Activated T-helper 2 cell treated with anti-CD3 and anti-CD28 coated beads, Interferon-gamma antibody, Interleukin-2, Interleukin-4, amounts not matched to agents 10 μg/mL and 5 μg/mL and 100 μg/mL, durations not matched to agents 14 hours and 24 hours and 36 hours (primary cell): ENCODE measurements around the gene PIGU. TPM values are rescaled to one million over a fixed set of nuclear protein-coding genes. Genes with fewer than 3 reads are reported as not detected.
"Not testable (repeated sequence)": the region's sequence is repeated elsewhere in the genome, so short reads cannot be mapped to it uniquely, and the experiment has no call there.

ENCODE experiments used
- DNase-seq: peaks from one replicate; pipeline ENCODE4 v3.0.0; 2021; ENCODE audit warnings: low spot score
- H3K27ac Mint-ChIP-seq: one replicate; pipeline ENCODE4 v1.8.0; 2021; ENCODE audit warnings: mixed read lengths
- H3K27me3 Mint-ChIP-seq: one replicate; pipeline ENCODE4 v1.8.0; 2021; ENCODE audit warnings: low read depth, mixed read lengths
- H3K36me3 Mint-ChIP-seq: one replicate; pipeline ENCODE4 v1.8.0; 2021; ENCODE audit warnings: low read depth, mixed read lengths
- H3K4me1 Mint-ChIP-seq: one replicate; pipeline ENCODE4 v1.8.0; 2021; ENCODE audit warnings: low read depth, mixed read lengths
- H3K4me3 Mint-ChIP-seq: one replicate; pipeline ENCODE4 v1.8.0; 2021; ENCODE audit warnings: low read depth, mild to moderate bottlenecking, moderate library complexity, mixed read lengths
- H3K9me3 Mint-ChIP-seq: one replicate; pipeline ENCODE4 v1.8.0; 2021; ENCODE audit warnings: mixed read lengths
- intact Hi-C: fragments of 100-400 bp; cut with micrococcal nuclease; formaldehyde crosslinking; loops from one replicate; pipeline ENCODE4 v1.15.1; 2023
- total RNA-seq: library from RNA; stranded (reverse); gene quantifications from 2 replicates; pipeline ENCODE4 v1.2.3, GENCODE V29; 2022

The PIGU gene, protein sequence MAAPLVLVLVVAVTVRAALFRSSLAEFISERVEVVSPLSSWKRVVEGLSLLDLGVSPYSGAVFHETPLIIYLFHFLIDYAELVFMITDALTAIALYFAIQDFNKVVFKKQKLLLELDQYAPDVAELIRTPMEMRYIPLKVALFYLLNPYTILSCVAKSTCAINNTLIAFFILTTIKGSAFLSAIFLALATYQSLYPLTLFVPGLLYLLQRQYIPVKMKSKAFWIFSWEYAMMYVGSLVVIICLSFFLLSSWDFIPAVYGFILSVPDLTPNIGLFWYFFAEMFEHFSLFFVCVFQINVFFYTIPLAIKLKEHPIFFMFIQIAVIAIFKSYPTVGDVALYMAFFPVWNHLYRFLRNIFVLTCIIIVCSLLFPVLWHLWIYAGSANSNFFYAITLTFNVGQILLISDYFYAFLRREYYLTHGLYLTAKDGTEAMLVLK
- 24.9 and 25.7 TPM in 2 replicates for total RNA-seq

DNA sequence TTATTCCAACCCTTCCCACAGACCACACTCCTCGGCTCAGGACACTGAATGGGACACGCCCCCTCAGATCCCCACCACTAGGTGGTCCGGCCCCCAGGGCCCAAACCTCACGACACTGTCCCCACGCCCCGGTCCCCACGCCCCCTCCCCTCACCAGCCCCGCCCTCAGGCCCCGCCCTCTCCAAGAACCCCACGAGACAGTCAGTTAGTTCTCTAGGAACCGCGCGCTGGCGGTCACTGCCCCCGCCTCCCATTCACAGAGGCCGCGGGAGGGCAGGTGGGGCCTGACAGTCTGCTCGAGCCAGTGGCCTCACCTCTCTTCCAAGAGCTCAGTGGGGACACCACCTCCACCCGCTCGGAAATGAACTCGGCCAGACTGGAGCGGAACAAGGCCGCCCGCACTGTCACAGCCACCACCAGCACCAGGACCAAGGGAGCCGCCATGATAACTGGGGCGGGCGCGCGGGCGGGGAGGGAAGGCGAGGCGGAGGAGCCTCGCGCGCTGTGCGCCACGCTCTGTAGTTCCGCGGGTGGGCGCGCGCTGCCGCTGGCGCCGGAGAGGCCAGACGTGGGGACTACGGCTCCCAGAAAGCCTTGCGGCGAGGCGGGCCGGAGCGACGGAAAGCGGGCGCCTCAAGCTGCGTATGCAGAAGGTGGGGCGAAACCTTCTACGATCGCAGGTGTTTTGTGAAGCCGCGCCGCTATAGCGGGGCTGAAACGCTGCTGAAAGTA lies at the start of gene PIGU:
Gene PIGU, minus strand, starts transcription at position 451 of the 732 bp plus-strand sequence. Its CDS starts 7 bp downstream, at position 444.
- peak within 1 kb of the TSS; percentile 96 for H3K27ac Mint-ChIP-seq
- no peaks in the 10 kb centered on the region for H3K9me3 Mint-ChIP-seq
- intact Hi-C loops: loop anchor here (1.0 to 10.0 kb wide), 5 partner anchors 32 to 365 kb away; partner anchors contain the start of genes DYNLRB1 and ITCH
- no peaks in the 10 kb centered on the region for H3K36me3 Mint-ChIP-seq
- peaks cover 17% of the 10 kb centered on the region for H3K4me1 Mint-ChIP-seq
- H3K27me3 Mint-ChIP-seq: no peaks in the 10 kb centered on the region
- peak within 1 kb of the TSS; percentile 93 for H3K4me3 Mint-ChIP-seq
- peak; percentile 96 for DNase-seq

DNA sequence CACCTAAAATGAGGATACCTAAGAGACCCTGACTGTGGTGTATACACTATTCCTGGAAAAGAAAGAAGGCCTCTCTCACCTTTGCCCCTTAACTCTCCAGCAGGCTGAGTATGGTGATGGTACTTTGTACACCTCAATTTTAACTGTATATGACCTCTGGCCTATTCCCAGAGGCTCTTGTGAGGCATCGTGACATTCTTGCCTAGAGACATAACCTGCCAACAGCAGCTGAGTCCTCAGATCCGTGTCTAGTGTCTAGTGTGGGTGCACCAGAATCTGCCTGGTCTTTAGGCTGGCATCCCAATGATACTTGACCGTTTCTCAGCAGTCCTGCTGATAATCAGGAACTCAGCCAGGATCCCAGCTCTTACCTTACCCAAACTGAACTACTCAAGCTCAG lies 47.3 kb upstream of the PIGU start:
- peaks cover 11% of the 10 kb centered on the region for H3K4me1 Mint-ChIP-seq
- H3K36me3 Mint-ChIP-seq: peaks cover 40% of the 10 kb centered on the region
- H3K9me3 Mint-ChIP-seq: no peaks in the 10 kb centered on the region
- intact Hi-C loops: no loop called here
- no peak overlapping the region for H3K4me3 Mint-ChIP-seq
- H3K27ac Mint-ChIP-seq: no peak overlapping the region
- DNase-seq: no peak
- H3K27me3 Mint-ChIP-seq: no peaks in the 10 kb centered on the region

DNA sequence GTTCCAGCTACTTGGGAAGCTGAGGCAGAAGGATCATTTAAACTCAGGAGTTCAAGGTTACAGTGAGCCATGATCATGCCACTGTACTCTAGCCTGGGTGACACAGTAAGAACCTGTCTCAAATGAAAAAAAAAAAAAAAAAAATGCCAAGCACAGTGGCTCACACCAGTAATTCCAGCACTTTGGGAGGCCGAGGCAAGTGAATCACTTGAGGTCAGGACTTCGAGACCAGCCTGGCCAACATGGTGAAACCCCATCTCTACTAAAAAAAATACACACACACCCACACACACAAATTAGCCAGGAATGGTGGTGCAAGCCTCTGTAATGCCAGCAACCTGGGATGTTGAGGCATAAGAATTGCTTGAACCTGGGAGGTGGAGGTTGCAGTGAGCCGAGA lies 45.7 kb upstream of the PIGU start:
- H3K27ac Mint-ChIP-seq, H3K9me3 Mint-ChIP-seq, H3K4me3 Mint-ChIP-seq, DNase-seq, H3K27me3 Mint-ChIP-seq, intact Hi-C loops: not testable (repeated sequence)
- Mint-ChIP-seq H3K36me3 (peaks cover 43% of the 10 kb centered on the region), H3K4me1 (peaks cover 15% of the 10 kb centered on the region)

DNA sequence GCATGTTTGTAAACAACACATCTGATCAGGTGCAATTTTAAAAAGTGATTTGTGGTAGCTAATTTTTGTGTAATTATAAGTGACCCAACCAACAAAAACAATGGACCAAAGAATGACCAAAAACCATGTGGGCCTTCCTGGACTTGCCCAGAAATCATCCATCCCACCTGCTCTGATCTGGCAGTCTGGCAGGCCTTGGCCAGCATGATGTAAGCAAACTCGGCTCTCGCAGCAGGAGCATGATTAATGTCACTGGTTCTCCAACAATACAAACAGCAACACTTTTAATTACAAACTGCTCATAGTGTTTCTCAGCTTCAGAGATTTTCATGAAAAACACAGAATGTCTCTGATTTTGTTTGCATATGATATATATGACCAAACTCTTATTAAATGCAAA lies 43.4 kb upstream of the PIGU start:
- no peaks in the 10 kb centered on the region for H3K9me3 Mint-ChIP-seq
- peaks cover 32% of the 10 kb centered on the region for H3K36me3 Mint-ChIP-seq
- H3K4me3 Mint-ChIP-seq: no peak overlapping the region
- H3K4me1 Mint-ChIP-seq: peaks cover 17% of the 10 kb centered on the region
- intact Hi-C loops: no loop called here
- no peak overlapping the region for H3K27ac Mint-ChIP-seq
- H3K27me3 Mint-ChIP-seq: no peaks in the 10 kb centered on the region
- no peak for DNase-seq

DNA sequence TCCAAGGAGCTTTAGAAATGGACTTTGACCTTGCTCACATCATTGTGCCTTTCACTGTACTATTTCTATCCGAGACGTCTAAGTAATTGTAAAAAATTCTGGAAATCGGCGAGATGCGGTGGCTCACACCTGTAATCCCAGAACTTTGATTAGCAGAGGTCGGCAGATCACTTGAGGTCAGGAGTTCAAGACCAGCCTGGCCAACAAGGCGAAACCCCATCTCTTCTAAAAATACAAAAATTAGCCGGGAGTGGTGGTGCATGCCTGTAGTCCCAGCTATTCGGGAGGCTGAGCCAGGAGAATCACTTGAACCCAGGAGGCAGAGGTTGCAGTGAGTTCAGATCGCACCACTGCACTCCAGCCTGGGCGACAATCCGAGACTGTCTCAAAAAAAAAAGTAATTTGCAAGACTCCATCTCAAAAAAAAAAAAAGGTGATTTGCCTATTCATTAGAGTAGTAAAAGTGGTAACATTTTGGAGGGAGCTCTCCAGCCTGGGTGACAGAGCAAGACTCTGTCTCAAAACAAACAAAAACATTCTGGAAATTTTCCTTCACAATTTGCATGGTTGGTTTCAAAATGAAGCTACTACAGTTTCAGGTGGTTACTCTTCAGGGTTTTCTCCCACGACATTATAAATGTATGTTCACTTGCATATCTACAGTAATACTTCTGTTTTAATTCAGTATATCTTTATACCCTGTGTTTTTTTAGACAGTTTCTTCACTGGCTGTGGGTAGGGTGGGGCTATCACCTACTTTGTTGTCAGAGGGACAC lies 42.5 kb upstream of the PIGU start:
- Mint-ChIP-seq H3K4me1 (peaks cover 17% of the 10 kb centered on the region), H3K36me3 (peaks cover 33% of the 10 kb centered on the region), H3K27ac (peak overlapping the region; percentile 46)
- not testable (repeated sequence) for DNase-seq, H3K9me3 Mint-ChIP-seq, H3K27me3 Mint-ChIP-seq, H3K4me3 Mint-ChIP-seq
- intact Hi-C loops: loop anchor here (1.0 kb wide), 1 partner anchor 28 kb away; no protein-coding TSS in a partner anchor

DNA sequence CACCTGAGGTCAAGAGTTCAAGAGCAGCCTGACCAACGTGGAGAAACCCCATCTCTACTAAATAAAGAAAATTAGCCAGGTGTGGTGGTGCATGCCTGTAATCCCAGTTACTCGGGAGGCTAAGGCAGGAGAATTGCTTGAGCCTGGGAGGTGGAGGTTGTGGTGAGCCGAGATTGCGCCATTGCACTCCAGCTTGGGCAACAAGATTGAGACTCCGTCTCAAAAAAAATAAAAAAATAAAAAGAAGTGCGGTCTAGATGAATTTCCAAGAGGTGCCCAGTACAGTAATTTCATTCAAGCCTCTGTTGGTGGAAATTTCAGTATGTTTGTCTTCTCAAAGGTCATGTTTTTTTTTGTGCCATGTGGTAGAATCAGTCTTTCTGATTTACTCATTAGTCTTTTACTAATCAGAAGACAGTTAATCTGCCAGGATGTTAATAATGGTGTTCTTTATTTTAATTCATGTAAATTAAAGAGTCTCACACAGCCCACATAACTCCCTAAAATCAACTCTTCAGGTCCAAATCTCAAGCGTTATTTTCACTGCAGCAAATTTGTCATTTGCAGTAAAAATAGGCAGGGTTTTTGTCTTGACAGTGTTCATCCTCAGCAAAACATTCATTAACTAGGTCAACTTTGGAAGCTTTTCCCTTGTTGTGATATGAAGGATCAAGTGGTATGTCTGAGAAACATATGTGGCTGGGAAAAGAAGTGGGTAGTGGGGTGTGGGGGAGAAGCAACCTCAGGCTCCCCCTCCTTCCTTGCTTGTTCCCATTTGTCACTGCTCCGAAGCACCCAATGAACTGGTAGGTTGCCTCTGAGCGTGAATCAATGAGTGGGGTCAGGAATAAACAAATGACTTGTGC lies 40.6 kb upstream of the PIGU start:
- H3K9me3 Mint-ChIP-seq: no peaks in the 10 kb centered on the region
- no peak overlapping the region for H3K4me3 Mint-ChIP-seq
- DNase-seq: no peak
- H3K27ac Mint-ChIP-seq: no peak overlapping the region
- no peaks in the 10 kb centered on the region for H3K27me3 Mint-ChIP-seq
- intact Hi-C loops: no loop called here
- H3K36me3 Mint-ChIP-seq: peaks cover 30% of the 10 kb centered on the region
- peaks cover 27% of the 10 kb centered on the region for H3K4me1 Mint-ChIP-seq

DNA sequence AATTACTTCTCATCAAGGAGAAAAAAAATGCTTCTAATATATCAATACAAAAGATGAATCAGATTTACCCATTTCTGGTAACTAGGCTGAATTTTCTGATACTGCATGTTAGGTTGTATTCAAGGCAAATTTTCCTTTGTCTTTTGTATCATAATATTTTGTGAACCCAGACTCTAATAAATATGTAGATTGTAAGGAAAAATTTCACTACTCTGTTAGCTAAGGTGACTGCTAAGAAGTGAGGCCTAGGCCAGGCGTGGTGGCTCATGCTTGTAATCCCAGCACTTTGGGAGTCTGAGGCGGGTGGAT lies 40.0 kb upstream of the PIGU start:
- intact Hi-C loops: no loop called here
- H3K36me3 Mint-ChIP-seq: peaks cover 36% of the 10 kb centered on the region
- H3K4me3 Mint-ChIP-seq: no peak overlapping the region
- peaks cover 31% of the 10 kb centered on the region for H3K4me1 Mint-ChIP-seq
- no peaks in the 10 kb centered on the region for H3K27me3 Mint-ChIP-seq
- no peak for DNase-seq
- no peak overlapping the region for H3K27ac Mint-ChIP-seq
- no peaks in the 10 kb centered on the region for H3K9me3 Mint-ChIP-seq

DNA sequence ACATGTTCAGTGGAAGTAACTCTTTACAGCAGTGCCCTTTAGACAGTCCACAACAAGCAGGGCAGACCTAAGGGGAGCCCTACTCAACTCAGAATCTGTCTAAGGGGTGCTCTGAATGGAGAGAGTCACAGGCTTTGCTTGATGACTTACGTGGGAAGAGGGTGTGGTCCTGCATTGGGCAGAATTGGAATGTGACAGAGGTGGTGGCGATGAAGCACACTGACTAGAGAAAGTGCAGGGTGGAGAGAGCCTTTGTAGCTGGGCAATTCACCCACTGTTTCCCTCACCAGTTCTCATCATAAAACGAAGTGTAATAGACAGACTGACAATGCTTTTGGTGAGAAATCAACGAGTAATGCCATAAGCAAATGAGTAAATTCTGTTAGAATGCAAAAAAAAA lies 38.5 kb upstream of the PIGU start:
- DNase-seq: no peak
- peaks cover 33% of the 10 kb centered on the region for H3K4me1 Mint-ChIP-seq
- H3K27me3 Mint-ChIP-seq: no peaks in the 10 kb centered on the region
- H3K9me3 Mint-ChIP-seq: no peaks in the 10 kb centered on the region
- H3K4me3 Mint-ChIP-seq: no peak overlapping the region
- peaks cover 44% of the 10 kb centered on the region for H3K36me3 Mint-ChIP-seq
- intact Hi-C loops: no loop called here
- no peak overlapping the region for H3K27ac Mint-ChIP-seq

DNA sequence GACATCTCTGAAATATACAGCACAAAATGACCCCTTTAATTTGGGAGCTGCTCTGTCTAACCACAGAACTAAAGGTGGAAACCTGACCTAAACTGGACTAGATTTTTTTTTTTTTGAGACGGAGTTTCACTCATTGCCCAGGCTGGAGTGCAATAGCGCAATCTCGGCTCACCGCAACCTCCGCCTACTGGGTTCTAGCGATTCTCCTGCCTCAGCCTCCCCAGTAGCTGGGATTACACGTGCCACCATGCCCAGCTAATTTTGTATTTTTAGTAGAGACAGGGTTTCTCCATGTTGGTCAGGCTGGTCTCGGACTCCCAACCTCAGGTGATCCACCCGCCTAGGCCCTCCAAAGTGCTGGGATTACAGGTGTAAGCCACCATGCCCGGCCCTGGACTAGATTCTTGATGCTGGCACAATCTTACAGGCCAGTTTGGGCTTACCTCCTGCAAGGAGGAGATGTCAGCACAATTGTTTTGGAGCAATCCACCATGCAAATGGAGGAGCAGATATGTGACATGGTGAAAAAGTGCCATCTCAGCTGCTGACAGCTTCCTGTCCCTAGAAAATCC lies 37.1 kb upstream of the PIGU start:
- not testable (repeated sequence) for H3K27me3 Mint-ChIP-seq, H3K27ac Mint-ChIP-seq, H3K4me3 Mint-ChIP-seq, H3K9me3 Mint-ChIP-seq, DNase-seq
- peaks cover 27% of the 10 kb centered on the region for H3K4me1 Mint-ChIP-seq
- peaks cover 44% of the 10 kb centered on the region for H3K36me3 Mint-ChIP-seq
- intact Hi-C loops: loop anchor here (5.0 kb wide), 1 partner anchor 53 kb away; no protein-coding TSS in a partner anchor

DNA sequence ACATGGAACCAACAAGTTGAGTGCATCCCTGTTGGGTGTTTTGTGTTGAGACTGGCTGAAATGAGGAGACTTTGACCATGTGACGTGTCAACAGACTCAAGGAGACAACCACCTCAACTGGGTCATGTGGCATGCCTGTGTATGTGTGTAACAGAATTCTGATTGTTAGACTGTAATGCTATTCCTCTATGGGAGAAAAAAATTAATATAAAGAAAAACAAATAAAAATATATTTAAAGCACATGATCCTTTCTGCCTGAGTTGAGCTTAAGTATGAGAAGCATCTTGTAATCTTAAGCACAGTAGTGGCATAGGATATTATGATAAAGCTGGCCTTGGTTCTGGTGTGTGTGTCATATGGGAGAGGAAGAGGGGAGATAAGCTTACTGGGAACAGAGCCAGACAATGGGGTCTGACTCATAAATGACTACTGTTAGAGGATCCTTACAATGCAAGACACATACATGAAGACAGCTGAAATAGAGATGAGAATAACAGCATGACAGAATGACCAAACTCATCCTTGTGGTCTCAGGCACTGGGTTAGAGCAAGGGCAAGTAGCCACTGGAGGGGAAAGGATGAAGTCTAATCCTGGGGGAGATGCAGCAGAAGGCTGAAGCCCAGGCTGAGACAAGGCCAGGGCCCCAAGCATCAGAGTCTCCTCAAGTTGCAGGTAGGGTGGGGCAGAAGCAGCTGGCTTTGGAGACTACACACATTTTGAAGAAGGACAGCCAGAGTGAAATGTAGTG lies 36.5 kb upstream of the PIGU start:
- no peaks in the 10 kb centered on the region for H3K9me3 Mint-ChIP-seq
- H3K4me1 Mint-ChIP-seq: peaks cover 30% of the 10 kb centered on the region
- H3K36me3 Mint-ChIP-seq: peaks cover 44% of the 10 kb centered on the region
- peak overlapping the region; percentile 35 for H3K27ac Mint-ChIP-seq
- intact Hi-C loops: loop anchor here (5.0 kb wide), 1 partner anchor 54 kb away; no protein-coding TSS in a partner anchor
- H3K27me3 Mint-ChIP-seq: no peaks in the 10 kb centered on the region
- no peak overlapping the region for H3K4me3 Mint-ChIP-seq
- DNase-seq: no peak

DNA sequence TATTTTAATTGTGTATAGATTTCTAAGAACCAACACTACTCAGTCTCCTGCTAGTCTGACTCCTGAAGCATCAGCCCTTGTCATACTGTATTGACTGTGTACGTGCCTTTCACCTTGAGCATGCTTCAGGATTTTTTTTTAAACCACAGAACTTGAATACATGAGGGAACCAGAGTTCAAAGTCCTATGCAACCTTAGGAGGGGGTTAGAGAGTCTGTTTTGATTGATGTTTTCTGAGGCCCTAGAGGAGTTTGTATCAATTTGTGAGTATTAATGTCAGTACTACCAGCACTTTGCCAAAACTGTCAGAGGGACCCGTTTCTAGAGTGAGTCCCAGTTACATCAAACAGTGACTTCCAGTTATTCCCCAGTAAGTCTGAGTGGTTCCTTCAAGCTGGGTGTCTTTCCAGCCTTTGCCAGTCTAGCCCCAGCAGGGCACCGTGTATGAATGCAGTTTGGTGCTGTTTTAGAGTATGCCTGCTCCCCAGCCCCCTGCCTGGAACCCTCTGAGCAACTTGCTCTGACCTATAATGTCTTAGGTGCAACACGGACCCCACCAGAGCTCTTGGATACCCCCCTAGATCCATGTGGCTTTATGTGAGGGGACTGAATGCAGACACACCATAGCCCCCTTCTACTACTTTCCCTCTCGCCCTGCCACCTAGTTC lies 35.8 kb upstream of the PIGU start:
- H3K4me1 Mint-ChIP-seq: peaks cover 29% of the 10 kb centered on the region
- H3K9me3 Mint-ChIP-seq: no peaks in the 10 kb centered on the region
- intact Hi-C loops: loop anchor here (5.0 kb wide), 1 partner anchor 55 kb away; no protein-coding TSS in a partner anchor
- H3K36me3 Mint-ChIP-seq: peaks cover 42% of the 10 kb centered on the region
- no peak for DNase-seq
- no peaks in the 10 kb centered on the region for H3K27me3 Mint-ChIP-seq
- H3K27ac Mint-ChIP-seq: peak overlapping the region; percentile 23
- no peak overlapping the region for H3K4me3 Mint-ChIP-seq
